IPS DF 6.9 (cell line): ENCODE results near the gene SLC17A4.

ENCODE experiments used
- DNase-seq: peaks from one replicate; pipeline ENCODE4 v3.0.0-alpha.2; 2013; ENCODE audit warnings: low read depth, low spot score
- H3K27ac ChIP-seq: one replicate; pipeline ENCODE4 v1.5.1; 2013; ENCODE audit warnings: low read length, control low read depth
- H3K27me3 ChIP-seq: 2 replicates; pipeline ENCODE4 v1.6.1; 2013; ENCODE audit warnings: mild to moderate bottlenecking, low read length; ENCODE audit not compliant: control insufficient read depth, insufficient read depth
- H3K36me3 ChIP-seq: 2 replicates; pipeline ENCODE4 v1.6.1; 2013; ENCODE audit warnings: low read length; ENCODE audit not compliant: control insufficient read depth, insufficient read depth
- H3K4me1 ChIP-seq: 2 replicates; pipeline ENCODE4 v1.6.1; 2013; ENCODE audit warnings: low read length; ENCODE audit not compliant: control insufficient read depth, insufficient read depth
- H3K4me3 ChIP-seq: 2 replicates; pipeline ENCODE4 v1.5.1; 2013; ENCODE audit warnings: mild to moderate bottlenecking, low read length
- H3K9me3 ChIP-seq: 2 replicates; pipeline ENCODE4 v1.6.1; 2013; ENCODE audit warnings: low read length, inconsistent platforms; ENCODE audit not compliant: control insufficient read depth, insufficient read depth
- WGBS: extraction: QIAGEN DNeasy Blood & Tissue Kit; methylation state at CpG from one replicate; pipeline ENCODE4 v1.1.7; 2013; ENCODE audit warnings: mixed read lengths, missing lambda C conversion rate; ENCODE audit not compliant: insufficient read length, insufficient coverage; 5-methylcytosine and 5-hydroxymethylcytosine counted together

Gene SLC17A4

GRCh38 chr6:25754535-25754934 is at the start of gene SLC17A4:
Gene SLC17A4, plus strand, starts transcription at chr6:25754742. Its CDS starts 7,221 bp downstream, at chr6:25761963.
- no peak within 1 kb of the TSS for H3K4me3 ChIP-seq
- no peak within 1 kb of the TSS for H3K27ac ChIP-seq
- H3K4me1 ChIP-seq = no peaks in the 10 kb centered on the region
- H3K36me3 ChIP-seq = no peaks in the 10 kb centered on the region
- no peaks in the 10 kb centered on the region for H3K9me3 ChIP-seq
- no peak for DNase-seq
- H3K27me3 ChIP-seq = no peaks in the 10 kb centered on the region

GRCh38 chr6:25706314-25707014 is 48.1 kb upstream of the SLC17A4 start:
- H3K27ac ChIP-seq = no peak overlapping the region
- no peaks in the 10 kb centered on the region for H3K4me1 ChIP-seq
- no peaks in the 10 kb centered on the region for H3K36me3 ChIP-seq
- no CpG with 5 or more reads among the region's 6 CpGs for WGBS
- no peak overlapping the region for H3K4me3 ChIP-seq
- no peaks in the 10 kb centered on the region for H3K9me3 ChIP-seq
- no peaks in the 10 kb centered on the region for H3K27me3 ChIP-seq
- DNase-seq = no peak

GRCh38 chr6:25709761-25710160 is 44.8 kb upstream of the SLC17A4 start:
- Histone ChIP-seq H3K27ac (no peak overlapping the region), H3K36me3 (no peaks in the 10 kb centered on the region), H3K4me1 (no peaks in the 10 kb centered on the region), H3K9me3 (no peaks in the 10 kb centered on the region), H3K4me3 (no peak overlapping the region), H3K27me3 (no peaks in the 10 kb centered on the region)
- WGBS = no CpG with 5 or more reads among the region's 10 CpGs
- DNase-seq = no peak

GRCh38 chr6:25710287-25710686 is 44.3 kb upstream of the SLC17A4 start:
- no peaks in the 10 kb centered on the region for H3K4me1 ChIP-seq
- no peak overlapping the region for H3K4me3 ChIP-seq
- H3K9me3 ChIP-seq = no peaks in the 10 kb centered on the region
- H3K27me3 ChIP-seq = no peaks in the 10 kb centered on the region
- DNase-seq = no peak
- no CpG with 5 or more reads among the region's 14 CpGs for WGBS
- no peaks in the 10 kb centered on the region for H3K36me3 ChIP-seq
- H3K27ac ChIP-seq = no peak overlapping the region

GRCh38 chr6:25713824-25714223 is 40.7 kb upstream of the SLC17A4 start:
- DNase-seq = no peak
- Histone ChIP-seq H3K4me3 (no peak overlapping the region), H3K27me3 (no peaks in the 10 kb centered on the region), H3K36me3 (no peaks in the 10 kb centered on the region), H3K27ac (no peak overlapping the region), H3K9me3 (no peaks in the 10 kb centered on the region), H3K4me1 (no peaks in the 10 kb centered on the region)
- no CpG with 5 or more reads among the region's 1 CpG for WGBS

GRCh38 chr6:25714765-25715164 is 39.8 kb upstream of the SLC17A4 start:
- H3K36me3 ChIP-seq = no peaks in the 10 kb centered on the region
- WGBS = no CpG with 5 or more reads among the region's 3 CpGs
- no peaks in the 10 kb centered on the region for H3K9me3 ChIP-seq
- no peaks in the 10 kb centered on the region for H3K27me3 ChIP-seq
- H3K4me3 ChIP-seq = no peak overlapping the region
- DNase-seq = no peak
- no peak overlapping the region for H3K27ac ChIP-seq
- no peaks in the 10 kb centered on the region for H3K4me1 ChIP-seq

- WGBS = no CpG with 5 or more reads among the region's 4 CpGs
- no peak overlapping the region for H3K4me3 ChIP-seq
Observed at GRCh38 chr6:25715794-25716193, 38.7 kb upstream of the SLC17A4 start.

GRCh38 chr6:25717866-25718740 is 36.4 kb upstream of the SLC17A4 start:
- H3K27me3 ChIP-seq = no peaks in the 10 kb centered on the region
- H3K9me3 ChIP-seq = no peaks in the 10 kb centered on the region
- DNase-seq = no peak
- no CpG with 5 or more reads among the region's 6 CpGs for WGBS
- H3K36me3 ChIP-seq = no peaks in the 10 kb centered on the region
- no peak overlapping the region for H3K4me3 ChIP-seq
- no peaks in the 10 kb centered on the region for H3K4me1 ChIP-seq
- H3K27ac ChIP-seq = no peak overlapping the region

More at GRCh38 chr6:25715794-25716193, 38.7 kb upstream of the SLC17A4 start:
- no peak for DNase-seq
- H3K27ac ChIP-seq = no peak overlapping the region
- H3K4me1 ChIP-seq = no peaks in the 10 kb centered on the region
- no peaks in the 10 kb centered on the region for H3K36me3 ChIP-seq
- no peaks in the 10 kb centered on the region for H3K9me3 ChIP-seq
- H3K27me3 ChIP-seq = no peaks in the 10 kb centered on the region

- no peaks in the 10 kb centered on the region for H3K4me1 ChIP-seq
- H3K4me3 ChIP-seq = no peak overlapping the region
- no peaks in the 10 kb centered on the region for H3K36me3 ChIP-seq
- H3K27me3 ChIP-seq = no peaks in the 10 kb centered on the region
- WGBS = no CpG with 5 or more reads among the region's 37 CpGs
- H3K9me3 ChIP-seq = no peaks in the 10 kb centered on the region
- no peak for DNase-seq
- no peak overlapping the region for H3K27ac ChIP-seq
Observed at GRCh38 chr6:25726122-25726911, 28.2 kb upstream of the SLC17A4 start.

GRCh38 chr6:25727028-25727427 is 27.5 kb upstream of the SLC17A4 start:
- H3K4me1 ChIP-seq = no peaks in the 10 kb centered on the region
- H3K9me3 ChIP-seq = no peaks in the 10 kb centered on the region
- no CpG with 5 or more reads among the region's 14 CpGs for WGBS
- no peaks in the 10 kb centered on the region for H3K36me3 ChIP-seq
- H3K27ac ChIP-seq = no peak overlapping the region
- H3K27me3 ChIP-seq = no peaks in the 10 kb centered on the region
- DNase-seq = no peak
- H3K4me3 ChIP-seq = no peak overlapping the region
